ENCODE results near the gene PDIA2. TPM values are rescaled to one million over a fixed set of nuclear protein-coding genes. Genes with fewer than 3 reads are reported as not detected.

The PDIA2 gene
- total RNA-seq, 1 experiment from 2014 or later, result 1.1 TPM

DNA sequence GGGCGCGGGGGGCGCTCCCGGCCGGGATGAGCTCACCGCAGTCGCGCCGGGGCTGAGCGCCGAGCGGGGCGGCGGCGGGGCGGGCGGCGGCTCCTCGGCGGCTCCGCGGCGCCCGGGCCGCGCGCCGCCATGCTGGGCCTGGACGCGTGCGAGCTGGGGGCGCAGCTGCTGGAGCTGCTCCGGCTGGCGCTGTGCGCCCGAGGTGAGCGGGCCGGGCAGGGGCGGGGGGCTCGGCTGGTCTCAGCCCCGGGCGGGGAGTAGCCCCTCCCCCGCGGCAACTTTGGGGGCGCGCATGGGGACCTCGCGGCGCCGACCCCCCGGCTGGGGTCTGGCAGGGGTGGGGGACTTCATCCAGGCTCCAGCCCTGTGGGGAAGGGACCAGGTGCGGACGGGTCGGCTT is 2.4 kb upstream of the PDIA2 start, which contains the start of gene ARHGDIG:
ARHGDIG (plus strand) TSS at position 40 of the 400 bp plus-strand sequence; CDS start at position 130, 90 bp downstream.
- no TSS peak for BruUV-seq (replicated peaks)
- no peaks in the 10 kb centered on the region for H3K9me3 ChIP-seq (ENCODE audit: control insufficient read depth, insufficient read depth, low read depth, low read length)
- TF ChIP-seq SIN3A (IDR thresholded peaks at IDR 0.05; ENCODE audit: borderline replicate concordance, insufficient read depth, low read depth, low read length), result no peak
- TF ChIP-seq, protein P1, sequence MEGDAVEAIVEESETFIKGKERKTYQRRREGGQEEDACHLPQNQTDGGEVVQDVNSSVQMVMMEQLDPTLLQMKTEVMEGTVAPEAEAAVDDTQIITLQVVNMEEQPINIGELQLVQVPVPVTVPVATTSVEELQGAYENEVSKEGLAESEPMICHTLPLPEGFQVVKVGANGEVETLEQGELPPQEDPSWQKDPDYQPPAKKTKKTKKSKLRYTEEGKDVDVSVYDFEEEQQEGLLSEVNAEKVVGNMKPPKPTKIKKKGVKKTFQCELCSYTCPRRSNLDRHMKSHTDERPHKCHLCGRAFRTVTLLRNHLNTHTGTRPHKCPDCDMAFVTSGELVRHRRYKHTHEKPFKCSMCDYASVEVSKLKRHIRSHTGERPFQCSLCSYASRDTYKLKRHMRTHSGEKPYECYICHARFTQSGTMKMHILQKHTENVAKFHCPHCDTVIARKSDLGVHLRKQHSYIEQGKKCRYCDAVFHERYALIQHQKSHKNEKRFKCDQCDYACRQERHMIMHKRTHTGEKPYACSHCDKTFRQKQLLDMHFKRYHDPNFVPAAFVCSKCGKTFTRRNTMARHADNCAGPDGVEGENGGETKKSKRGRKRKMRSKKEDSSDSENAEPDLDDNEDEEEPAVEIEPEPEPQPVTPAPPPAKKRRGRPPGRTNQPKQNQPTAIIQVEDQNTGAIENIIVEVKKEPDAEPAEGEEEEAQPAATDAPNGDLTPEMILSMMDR (IDR thresholded peaks at IDR 0.05), result no peak
- no peak for TF ChIP-seq POLR2AphosphoS5 (IDR thresholded peaks at IDR 0.05; ENCODE audit: low read depth, low read length)
- no peak for TF ChIP-seq REST (IDR thresholded peaks at IDR 0.05; ENCODE audit: insufficient read depth in 1 of 2, low read depth in 2 of 2, low read length in 1 of 2)
- TF ChIP-seq TCF7L2 (IDR thresholded peaks at IDR 0.05; ENCODE audit: low read depth, low read length), result no peak
- POLR2A ChIA-PET, result no interaction called here
- peaks cover 5% of the 10 kb centered on the region for H3K4me1 ChIP-seq (ENCODE audit: control insufficient read depth, insufficient read depth, low read length)
- intact Hi-C loops (cut with micrococcal nuclease; ENCODE audit: unreplicated experiment), result no loop called here
- no peaks in the 10 kb centered on the region for H3K36me3 ChIP-seq (ENCODE audit: control insufficient read depth, insufficient read depth, low read length)
- peak within 1 kb of the TSS; percentile 18 to 25; a peak in 3 of 4 replicates for H3K4me3 ChIP-seq (ENCODE audit: low read depth in 2 of 2, low read length in 2 of 2)
- H3K27ac ChIP-seq (ENCODE audit: low read length), result no peak within 1 kb of the TSS
- DNase-seq (ENCODE audit: low read depth, low spot score), result no peak
- in situ Hi-C loops (cut with HindIII; ENCODE audit: low pct_unique_long_range_greater_than_20kb, low sequenced_read_pairs), result no loop called here
- H3K27me3 ChIP-seq (ENCODE audit: control insufficient read depth, insufficient read depth, low read length), result no peaks in the 10 kb centered on the region
- no peak for ATAC-seq
- CTCF ChIA-PET, result no interaction called here

- H3K9me3 ChIP-seq (ENCODE audit: control insufficient read depth, insufficient read depth, low read depth, low read length), result no peaks in the 10 kb centered on the region
- ChIA-PET POLR2A (no interaction called here), CTCF (no interaction called here)
- in situ Hi-C loops (cut with HindIII; ENCODE audit: low pct_unique_long_range_greater_than_20kb, low sequenced_read_pairs), result no loop called here
- intact Hi-C loops (cut with micrococcal nuclease; ENCODE audit: unreplicated experiment), result no loop called here
- TF ChIP-seq SIN3A (IDR thresholded peaks at IDR 0.05; ENCODE audit: borderline replicate concordance, insufficient read depth, low read depth, low read length), result no peak
- TF ChIP-seq, protein P1 (IDR thresholded peaks at IDR 0.05), result no peak
- no peak for TF ChIP-seq POLR2AphosphoS5 (IDR thresholded peaks at IDR 0.05; ENCODE audit: low read depth, low read length)
- TF ChIP-seq REST (IDR thresholded peaks at IDR 0.05; ENCODE audit: insufficient read depth in 1 of 2, low read depth in 2 of 2, low read length in 1 of 2), result no peak
- no peak for TF ChIP-seq TCF7L2 (IDR thresholded peaks at IDR 0.05; ENCODE audit: low read depth, low read length)
- ATAC-seq (peak; percentile 12), DNase-seq (ENCODE audit: low read depth, low spot score) (no peak)
- H3K36me3 ChIP-seq (ENCODE audit: control insufficient read depth, insufficient read depth, low read length), result no peaks in the 10 kb centered on the region
- H3K27me3 ChIP-seq (ENCODE audit: control insufficient read depth, insufficient read depth, low read length), result no peaks in the 10 kb centered on the region
- H3K4me3 ChIP-seq (ENCODE audit: low read depth in 2 of 2, low read length in 2 of 2), result peak overlapping the region in 1 of 2 experiments; percentile 25; a peak in 3 of 4 replicates
- H3K4me1 ChIP-seq (ENCODE audit: control insufficient read depth, insufficient read depth, low read length), result peaks cover 4% of the 10 kb centered on the region
- H3K27ac ChIP-seq (ENCODE audit: low read length), result no peak overlapping the region
- BruUV-seq (replicated peaks), result no TSS peak
Observed at GRCh38 chr16:280991-281659, 1.8 kb upstream of the PDIA2 start.
